RWPE2 (cell line): ENCODE results near the gene ZIC2.

Experiments
- ATAC-seq: fragments of 200-7000 bp; cut with Tn5 transposase; 3 replicates; pipeline ENCODE4 v1.9.1; 2021; ENCODE audit warnings: low read depth
- DNase-seq: peaks from one replicate; pipeline ENCODE4 v3.0.0-alpha.2; 2020; ENCODE audit warnings: low spot score
- H3K27ac ChIP-seq: fragments of 450-650 bp; 2 replicates; pipeline ENCODE4 v1.5.1; 2017; ENCODE audit warnings: mild to moderate bottlenecking; ENCODE audit not compliant: poor library complexity, severe bottlenecking
- H3K27me3 ChIP-seq: fragments of 250-450 bp; sonication (Bioruptor Pico); 2 replicates; pipeline ENCODE4 v1.5.1; 2021; ENCODE audit warnings: mild to moderate bottlenecking, moderate library complexity; ENCODE audit not compliant: insufficient read depth, poor library complexity, severe bottlenecking
- H3K36me3 ChIP-seq: fragments of 250-450 bp; sonication (Bioruptor Pico); 2 replicates; pipeline ENCODE4 v1.5.1; 2020; ENCODE audit warnings: low read depth, mild to moderate bottlenecking, moderate library complexity
- H3K4me1 ChIP-seq: fragments of 250-450 bp; sonication (Bioruptor Pico); 2 replicates; pipeline ENCODE4 v1.5.1; 2021; ENCODE audit warnings: mild to moderate bottlenecking, moderate library complexity; ENCODE audit not compliant: insufficient read depth, poor library complexity, severe bottlenecking
- H3K4me3 ChIP-seq: fragments of 250-450 bp; sonication (Bioruptor Pico); 2 replicates; pipeline ENCODE4 v1.5.1; 2021; ENCODE audit warnings: mild to moderate bottlenecking, moderate library complexity; ENCODE audit not compliant: severe bottlenecking
- H3K9me3 ChIP-seq: fragments of 250-450 bp; sonication (Bioruptor Pico); 2 replicates; pipeline ENCODE4 v1.5.1; 2021; ENCODE audit warnings: mild to moderate bottlenecking, moderate library complexity; ENCODE audit not compliant: severe bottlenecking
- TF ChIP-seq, protein P1 (sequence below): fragments of 450-650 bp; IDR thresholded peaks from one replicate; pipeline ENCODE4 v1.5.1; 2017; ENCODE audit warnings: mild to moderate bottlenecking, moderate library complexity; ENCODE audit not compliant: poor library complexity, severe bottlenecking

Gene ZIC2

DNA sequence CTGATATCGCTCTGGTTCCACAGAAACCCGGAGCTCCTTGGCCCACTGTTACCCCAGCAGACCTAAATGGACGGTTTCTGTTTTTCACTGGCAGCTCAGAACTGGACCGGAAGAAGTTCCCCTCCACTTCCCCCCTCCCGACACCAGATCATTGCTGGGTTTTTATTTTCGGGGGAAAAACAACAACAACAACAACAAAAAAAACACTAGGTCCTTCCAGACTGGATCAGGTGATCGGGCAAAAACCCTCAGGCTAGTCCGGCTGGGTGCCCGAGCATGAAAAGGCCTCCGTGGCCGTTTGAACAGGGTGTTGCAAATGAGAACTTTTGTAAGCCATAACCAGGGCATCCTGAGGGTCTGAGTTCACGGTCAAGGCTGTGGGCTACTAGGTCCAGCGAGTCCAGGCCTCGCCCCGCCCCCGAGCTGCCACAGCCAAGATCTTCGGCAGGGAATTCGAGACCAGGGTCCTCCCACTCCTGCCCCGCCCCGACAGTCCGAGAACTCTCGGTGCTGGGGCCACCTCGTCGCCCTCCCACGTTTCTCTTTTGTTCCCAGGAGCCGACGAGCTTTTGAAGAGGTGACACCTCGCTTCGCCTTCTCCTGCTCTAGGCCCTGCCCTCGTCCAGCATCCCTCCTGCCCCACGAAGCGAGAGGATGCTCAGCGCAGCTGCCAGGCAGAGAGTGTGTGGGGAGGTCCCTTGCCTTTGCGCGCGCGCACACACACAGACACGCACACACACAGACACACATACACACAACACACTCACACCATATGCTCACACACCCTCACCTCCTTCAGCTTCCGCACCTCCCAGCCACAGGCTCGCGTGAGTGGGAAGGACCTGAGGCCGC lies 8.8 kb downstream of the ZIC2 start:
- no peak for DNase-seq
- TF ChIP-seq, protein P1, sequence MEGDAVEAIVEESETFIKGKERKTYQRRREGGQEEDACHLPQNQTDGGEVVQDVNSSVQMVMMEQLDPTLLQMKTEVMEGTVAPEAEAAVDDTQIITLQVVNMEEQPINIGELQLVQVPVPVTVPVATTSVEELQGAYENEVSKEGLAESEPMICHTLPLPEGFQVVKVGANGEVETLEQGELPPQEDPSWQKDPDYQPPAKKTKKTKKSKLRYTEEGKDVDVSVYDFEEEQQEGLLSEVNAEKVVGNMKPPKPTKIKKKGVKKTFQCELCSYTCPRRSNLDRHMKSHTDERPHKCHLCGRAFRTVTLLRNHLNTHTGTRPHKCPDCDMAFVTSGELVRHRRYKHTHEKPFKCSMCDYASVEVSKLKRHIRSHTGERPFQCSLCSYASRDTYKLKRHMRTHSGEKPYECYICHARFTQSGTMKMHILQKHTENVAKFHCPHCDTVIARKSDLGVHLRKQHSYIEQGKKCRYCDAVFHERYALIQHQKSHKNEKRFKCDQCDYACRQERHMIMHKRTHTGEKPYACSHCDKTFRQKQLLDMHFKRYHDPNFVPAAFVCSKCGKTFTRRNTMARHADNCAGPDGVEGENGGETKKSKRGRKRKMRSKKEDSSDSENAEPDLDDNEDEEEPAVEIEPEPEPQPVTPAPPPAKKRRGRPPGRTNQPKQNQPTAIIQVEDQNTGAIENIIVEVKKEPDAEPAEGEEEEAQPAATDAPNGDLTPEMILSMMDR: no peak
- peaks cover 3% of the 10 kb centered on the region for H3K4me1 ChIP-seq
- H3K27ac ChIP-seq: no peak overlapping the region
- no peak overlapping the region for H3K4me3 ChIP-seq
- H3K36me3 ChIP-seq: no peaks in the 10 kb centered on the region
- H3K27me3 ChIP-seq: peaks cover 98% of the 10 kb centered on the region
- H3K9me3 ChIP-seq: no peaks in the 10 kb centered on the region
- ATAC-seq: no peak

DNA sequence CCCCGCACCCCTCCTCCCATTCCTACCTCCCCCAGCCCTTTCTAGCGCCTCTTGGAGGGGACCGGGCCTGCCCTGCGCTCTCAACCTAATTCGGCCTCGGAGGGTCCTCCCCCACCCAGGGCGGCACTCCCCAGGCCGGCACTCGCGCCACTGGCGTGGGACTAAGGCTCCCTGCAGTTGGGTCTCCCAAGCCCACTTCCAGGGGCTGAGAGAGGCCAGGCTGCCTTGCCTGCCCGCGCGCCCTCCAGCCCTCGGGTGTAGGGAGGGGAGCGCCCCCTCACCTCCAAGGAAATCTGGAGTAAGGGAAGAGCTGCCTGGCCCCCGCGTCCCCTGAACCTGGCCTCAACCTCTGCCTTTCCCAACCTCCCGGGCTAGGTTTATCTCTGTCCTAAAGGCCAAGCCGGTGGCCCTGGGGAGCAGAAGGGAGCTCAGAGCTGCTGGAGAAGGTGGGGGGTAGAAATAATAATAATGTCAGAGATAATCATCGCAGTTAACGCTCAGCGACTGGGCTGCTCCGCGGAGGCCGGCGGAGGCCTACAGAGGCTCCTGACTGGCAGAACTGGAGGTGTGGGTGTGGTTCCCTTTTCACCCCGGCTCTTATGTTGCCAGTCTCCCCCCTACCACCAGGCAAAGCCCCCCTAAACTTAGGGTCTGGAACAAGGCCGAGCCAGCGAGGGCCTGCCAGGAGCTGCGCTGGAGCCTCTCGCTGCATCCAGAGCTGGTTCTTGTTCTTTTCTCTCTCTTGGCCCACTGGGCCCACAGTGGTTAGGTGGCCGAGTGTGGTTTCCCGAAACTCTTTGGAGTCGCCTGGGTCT lies 9.6 kb downstream of the ZIC2 start:
- H3K36me3 ChIP-seq: no peaks in the 10 kb centered on the region
- DNase-seq (no peak), ATAC-seq (no peak)
- TF ChIP-seq, protein P1: no peak
- H3K27ac ChIP-seq: no peak overlapping the region
- no peak overlapping the region for H3K4me3 ChIP-seq
- H3K9me3 ChIP-seq: no peaks in the 10 kb centered on the region
- H3K27me3 ChIP-seq: peaks cover 100% of the 10 kb centered on the region
- H3K4me1 ChIP-seq: no peaks in the 10 kb centered on the region

DNA sequence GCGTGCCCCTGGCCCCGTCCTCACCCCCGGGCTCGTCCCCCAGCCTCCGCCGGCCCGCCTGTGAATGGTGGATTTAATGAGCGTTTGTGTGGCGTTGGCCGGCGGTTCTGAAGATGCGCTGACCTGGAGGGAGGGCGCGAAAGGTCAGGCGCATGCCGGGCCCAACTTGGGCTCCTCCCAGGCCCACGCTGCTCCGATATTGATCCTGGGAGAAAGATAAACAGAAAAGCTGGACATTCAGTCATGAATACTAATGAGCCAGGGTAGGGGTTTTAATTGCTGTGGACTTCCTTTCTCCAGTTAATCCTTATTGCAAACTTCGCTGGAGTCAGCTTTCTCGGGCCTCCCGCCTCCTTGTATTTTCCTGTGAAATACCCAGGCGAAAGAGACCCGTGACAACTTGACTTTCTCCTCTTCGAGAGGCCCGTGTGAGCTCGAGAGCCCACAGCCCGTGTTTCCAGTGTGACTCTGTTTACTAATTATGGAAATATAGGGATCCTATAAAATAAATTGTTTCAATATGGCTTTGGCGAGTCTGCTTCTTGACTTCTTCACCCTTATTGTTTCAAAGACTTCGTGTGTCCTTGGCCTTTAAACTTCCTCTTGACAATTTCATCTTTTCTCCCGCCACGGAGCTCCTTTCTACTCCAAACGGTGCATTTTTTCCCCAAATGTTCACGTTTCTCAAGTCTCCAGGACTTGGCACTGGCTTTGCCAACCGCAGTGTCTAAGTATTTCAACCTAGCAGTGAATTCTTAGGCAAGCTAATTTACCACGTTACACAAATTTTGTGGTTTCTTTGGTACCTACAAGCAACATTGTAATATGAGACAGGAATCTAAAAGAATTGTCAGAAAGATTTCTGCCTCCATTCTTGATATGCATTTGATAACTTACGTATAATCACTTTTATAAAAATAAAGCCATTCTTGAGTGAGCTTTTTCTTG lies 10.5 kb downstream of the ZIC2 start:
- TF ChIP-seq, protein P1: no peak
- Histone ChIP-seq H3K4me3 (no peak overlapping the region), H3K27ac (no peak overlapping the region), H3K4me1 (no peaks in the 10 kb centered on the region), H3K36me3 (no peaks in the 10 kb centered on the region), H3K9me3 (no peaks in the 10 kb centered on the region), H3K27me3 (peaks cover 100% of the 10 kb centered on the region)
- no peak for DNase-seq
- no peak for ATAC-seq

DNA sequence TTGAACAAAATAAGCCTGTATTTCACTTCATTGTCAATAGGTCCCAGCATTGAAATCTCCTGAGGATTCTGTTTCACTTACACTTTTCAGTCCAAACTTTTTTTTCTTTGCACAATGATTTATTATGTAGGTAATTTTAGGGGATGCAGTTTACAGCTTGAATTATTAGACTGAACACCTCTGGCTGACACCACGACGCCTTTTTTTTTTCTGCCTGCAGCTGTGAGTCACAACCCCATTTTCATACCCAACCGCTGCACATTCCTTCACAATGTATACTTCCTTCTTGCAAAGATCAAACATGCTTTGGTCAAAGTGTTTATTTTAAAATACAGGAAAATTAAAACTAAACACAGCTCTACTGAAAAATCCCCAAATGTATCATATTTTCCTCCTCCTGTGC lies 11.4 kb downstream of the ZIC2 start:
- no peaks in the 10 kb centered on the region for H3K9me3 ChIP-seq
- H3K4me3 ChIP-seq: no peak overlapping the region
- ATAC-seq: peak; percentile 66; the same call in 1 of the 3 replicates
- H3K4me1 ChIP-seq: no peaks in the 10 kb centered on the region
- H3K36me3 ChIP-seq: no peaks in the 10 kb centered on the region
- DNase-seq: no peak
- TF ChIP-seq, protein P1: no peak
- peaks cover 100% of the 10 kb centered on the region for H3K27me3 ChIP-seq
- H3K27ac ChIP-seq: no peak overlapping the region
